HepG2 (cell line): ENCODE results near the gene RBM47. TPM values are rescaled to one million over a fixed set of nuclear protein-coding genes. Genes with fewer than 3 reads are reported as not detected.

Experiments
- GTF2F1 ChIP-seq: fragments of 150-350 bp; IDR thresholded peaks from 2 replicates; pipeline ENCODE4 v1.6.1; 2014; ENCODE audit warnings: low read length
- HDAC6 ChIP-seq: fragments of 200-600 bp; sonication (generic); IDR thresholded peaks from 2 replicates; pipeline ENCODE4 v1.7.0; 2017; ENCODE audit warnings: mild to moderate bottlenecking, antibody characterized with exemption, low read length, low read depth
- KAT8 ChIP-seq: IDR thresholded peaks from 2 replicates; pipeline ENCODE4 v1.6.1; 2016; ENCODE audit warnings: missing genetic modification reagents, missing compliant biosample characterization
- NONO ChIP-seq, 2 experiments: fragments of 450-650 bp in 1 of 2; sonication (generic) in 1 of 2; formaldehyde crosslinking in 1 of 2; IDR thresholded peaks in 1 of 2; conservative IDR thresholded peaks in 1 of 2; 2 replicates each; pipeline versions ENCODE4 v1.6.1 to v1.8.0; 2017 to 2022; ENCODE audit warnings: mild to moderate bottlenecking in 1 of 2, missing genetic modification reagents in 1 of 2, moderate library complexity in 1 of 2
- NPAS2 ChIP-seq: sonication (generic); formaldehyde crosslinking; IDR thresholded peaks from 2 replicates; pipeline ENCODE4 v1.8.0; 2022; ENCODE audit warnings: mild to moderate bottlenecking, missing genetic modification reagents, borderline replicate concordance
- RBFOX2 ChIP-seq: fragments of 200-400 bp; formaldehyde crosslinking; IDR thresholded peaks from 2 replicates; pipeline ENCODE4 v1.6.1; 2017; ENCODE audit warnings: low read depth, mild to moderate bottlenecking, low read length
- SAP130 ChIP-seq: IDR thresholded peaks from 2 replicates; pipeline ENCODE4 v1.6.1; 2016; ENCODE audit warnings: low read depth
- SIX1 ChIP-seq: sonication (generic); formaldehyde crosslinking; IDR thresholded peaks from 2 replicates; pipeline ENCODE4 v1.4.0; 2020; ENCODE audit warnings: missing genetic modification reagents, borderline replicate concordance
- SP2 ChIP-seq: sonication (generic); formaldehyde crosslinking; IDR thresholded peaks from 2 replicates; pipeline ENCODE4 v1.5.1; 2020; ENCODE audit warnings: mild to moderate bottlenecking, missing genetic modification reagents
- ZNF225 ChIP-seq: sonication (generic); formaldehyde crosslinking; IDR thresholded peaks from 2 replicates; pipeline ENCODE4 v1.4.0; 2020; ENCODE audit warnings: mild to moderate bottlenecking, missing genetic modification reagents
- ZNF530 ChIP-seq: sonication (generic); formaldehyde crosslinking; IDR thresholded peaks from 2 replicates; pipeline ENCODE4 v1.5.0; 2020; ENCODE audit warnings: low read depth, mild to moderate bottlenecking, missing genetic modification reagents
- ZNF562 ChIP-seq: sonication (generic); formaldehyde crosslinking; IDR thresholded peaks from 2 replicates; pipeline ENCODE4 v1.8.0; 2022; ENCODE audit warnings: missing genetic modification reagents, borderline replicate concordance
- ZNF737 ChIP-seq: sonication (generic); formaldehyde crosslinking; IDR thresholded peaks from 2 replicates; pipeline ENCODE4 v1.5.0; 2020; ENCODE audit warnings: missing genetic modification reagents, mild to moderate bottlenecking, borderline replicate concordance
- ZNF782 ChIP-seq: sonication (generic); formaldehyde crosslinking; IDR thresholded peaks from 2 replicates; pipeline ENCODE4 v1.4.0; 2020; ENCODE audit warnings: missing genetic modification reagents, mild to moderate bottlenecking, borderline replicate concordance
- ZNF792 ChIP-seq: IDR thresholded peaks from 2 replicates; pipeline ENCODE4 v1.6.1; 2016
- polyA plus RNA-seq, 8 experiments: library from polyadenylated mRNA; depleted of rRNA in 3 of 8; stranded (reverse) in 7 of 8; unstranded in 1 of 8; fragments of >200 nt; fragmentation: Illumina TruSeq in 4 of 8; extraction: Trizol in 4 of 8; gene quantifications; 2 replicates each; pipeline versions ENCODE4 v1.2.1 to v1.2.3, GENCODE V29; 2011 to 2016; ENCODE audit warnings: low read depth in 4 of 8, missing spikeins in 1 of 8, mixed read lengths in 1 of 8; ENCODE audit not compliant: insufficient read depth in 1 of 8
- total RNA-seq, 5 experiments: library from RNA; depleted of rRNA; stranded (reverse); fragments of >200 nt; fragmentation: Illumina TruSeq; extraction: Trizol; gene quantifications; 2 replicates each; pipeline ENCODE4 v1.2.3, GENCODE V29; 2016; ENCODE audit warnings: low read depth in 1 of 5
- TF ChIP-seq, protein P1 (sequence below): sonication (generic); formaldehyde crosslinking; IDR thresholded peaks from 2 replicates; pipeline ENCODE4 v1.8.0; 2022; ENCODE audit warnings: low read depth, missing genetic modification reagents
- TF ChIP-seq, protein P2 (sequence below): sonication (generic); formaldehyde crosslinking; IDR thresholded peaks from 2 replicates; pipeline ENCODE4 v1.4.0; 2020; ENCODE audit warnings: missing genetic modification reagents
- TF ChIP-seq, protein P3 (sequence below): sonication (generic); IDR thresholded peaks from 2 replicates; pipeline ENCODE4 v1.6.1; 2016; ENCODE audit warnings: low read depth, borderline replicate concordance
- TF ChIP-seq, protein P4 (sequence below): sonication (generic); formaldehyde crosslinking; IDR thresholded peaks from 2 replicates; pipeline ENCODE4 v1.4.0; 2020; ENCODE audit warnings: missing genetic modification reagents

Gene RBM47
- total and polyA plus RNA-seq, 2 of the 13 experiments (the other 11 are each of a cell fraction or from before 2014, with no cell fraction given), result 1.2 to 2.5 TPM

DNA sequence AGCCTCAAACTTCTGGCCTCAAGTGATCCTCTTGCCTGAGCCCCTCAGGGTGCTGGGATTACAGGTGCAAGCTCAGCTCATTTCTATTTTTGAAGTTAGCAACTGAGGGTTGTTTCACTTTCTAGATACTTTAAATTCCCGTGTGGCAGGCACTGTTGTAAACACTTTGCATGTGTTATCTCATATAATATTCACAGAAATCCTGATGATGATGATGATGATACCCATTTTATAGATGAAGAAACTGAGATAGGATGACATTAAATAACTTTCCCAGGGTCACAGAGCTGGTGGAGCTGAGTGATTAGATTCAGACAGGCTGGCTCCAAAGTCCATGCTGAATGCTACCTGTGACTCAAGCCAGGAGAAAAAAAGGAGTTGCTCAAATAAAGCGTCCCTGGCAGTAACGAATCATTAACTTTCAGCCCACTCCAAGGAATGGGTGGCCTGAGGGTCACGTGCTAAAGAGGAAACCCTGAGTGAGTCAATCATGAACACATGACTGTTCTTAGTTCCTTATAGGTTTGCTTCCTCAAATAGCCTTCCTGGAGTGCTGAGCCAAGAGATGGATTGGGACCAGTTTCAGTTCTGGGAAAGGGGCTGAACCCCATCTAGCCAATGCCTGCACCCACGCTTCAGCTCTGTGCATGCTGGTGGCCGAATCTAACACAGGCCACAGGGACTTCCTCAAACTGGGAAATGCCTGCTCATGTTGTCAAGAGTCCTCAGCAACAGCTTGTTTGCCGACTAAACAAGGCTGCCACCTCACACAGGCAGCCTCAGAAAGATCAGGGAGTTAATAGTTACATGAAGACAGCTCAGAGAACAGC is 52.8 kb downstream of the RBM47 start (continued):
- TF ChIP-seq, protein P1, sequence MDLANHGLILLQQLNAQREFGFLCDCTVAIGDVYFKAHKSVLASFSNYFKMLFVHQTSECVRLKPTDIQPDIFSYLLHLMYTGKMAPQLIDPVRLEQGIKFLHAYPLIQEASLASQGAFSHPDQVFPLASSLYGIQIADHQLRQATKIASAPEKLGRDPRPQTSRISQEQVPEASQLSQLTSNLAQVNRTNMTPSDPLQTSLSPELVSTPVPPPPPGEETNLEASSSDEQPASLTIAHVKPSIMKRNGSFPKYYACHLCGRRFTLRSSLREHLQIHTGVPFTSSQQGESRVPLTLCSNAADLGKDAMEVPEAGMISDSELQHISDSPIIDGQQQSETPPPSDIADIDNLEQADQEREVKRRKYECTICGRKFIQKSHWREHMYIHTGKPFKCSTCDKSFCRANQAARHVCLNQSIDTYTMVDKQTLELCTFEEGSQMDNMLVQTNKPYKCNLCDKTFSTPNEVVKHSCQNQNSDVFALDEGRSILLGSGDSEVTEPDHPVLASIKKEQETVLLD (CRISPR knock-in tag), result no peak
- TF ChIP-seq RBFOX2 (peak; percentile 50), ZNF737 (CRISPR knock-in tag) (peak; percentile 39; the same call in 1 of the 2 replicates), ZNF782 (CRISPR knock-in tag) (no peak), ZNF562 (CRISPR knock-in tag) (no peak), NPAS2 (no peak), GTF2F1 (no peak), SAP130 (CRISPR knock-in tag) (peak; percentile 79), HDAC6 (no peak), SIX1 (CRISPR knock-in tag) (no peak; the same call in 1 of the 2 replicates), KAT8 (CRISPR knock-in tag) (peak; percentile 82; the same call in 1 of the 2 replicates), ZNF225 (no peak), SP2 (CRISPR knock-in tag) (no peak), ZNF530 (no peak), ZNF792 (CRISPR knock-in tag) (no peak), NONO (IDR thresholded peaks at IDR 0.05) (no peak), NONO (CRISPR knock-in tag; conservative IDR thresholded peaks at IDR 0.05) (no peak)
- TF ChIP-seq, protein P2, sequence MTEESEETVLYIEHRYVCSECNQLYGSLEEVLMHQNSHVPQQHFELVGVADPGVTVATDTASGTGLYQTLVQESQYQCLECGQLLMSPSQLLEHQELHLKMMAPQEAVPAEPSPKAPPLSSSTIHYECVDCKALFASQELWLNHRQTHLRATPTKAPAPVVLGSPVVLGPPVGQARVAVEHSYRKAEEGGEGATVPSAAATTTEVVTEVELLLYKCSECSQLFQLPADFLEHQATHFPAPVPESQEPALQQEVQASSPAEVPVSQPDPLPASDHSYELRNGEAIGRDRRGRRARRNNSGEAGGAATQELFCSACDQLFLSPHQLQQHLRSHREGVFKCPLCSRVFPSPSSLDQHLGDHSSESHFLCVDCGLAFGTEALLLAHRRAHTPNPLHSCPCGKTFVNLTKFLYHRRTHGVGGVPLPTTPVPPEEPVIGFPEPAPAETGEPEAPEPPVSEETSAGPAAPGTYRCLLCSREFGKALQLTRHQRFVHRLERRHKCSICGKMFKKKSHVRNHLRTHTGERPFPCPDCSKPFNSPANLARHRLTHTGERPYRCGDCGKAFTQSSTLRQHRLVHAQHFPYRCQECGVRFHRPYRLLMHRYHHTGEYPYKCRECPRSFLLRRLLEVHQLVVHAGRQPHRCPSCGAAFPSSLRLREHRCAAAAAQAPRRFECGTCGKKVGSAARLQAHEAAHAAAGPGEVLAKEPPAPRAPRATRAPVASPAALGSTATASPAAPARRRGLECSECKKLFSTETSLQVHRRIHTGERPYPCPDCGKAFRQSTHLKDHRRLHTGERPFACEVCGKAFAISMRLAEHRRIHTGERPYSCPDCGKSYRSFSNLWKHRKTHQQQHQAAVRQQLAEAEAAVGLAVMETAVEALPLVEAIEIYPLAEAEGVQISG (CRISPR knock-in tag), result peak; percentile 37; the same call in 1 of the 2 replicates
- TF ChIP-seq, protein P3, sequence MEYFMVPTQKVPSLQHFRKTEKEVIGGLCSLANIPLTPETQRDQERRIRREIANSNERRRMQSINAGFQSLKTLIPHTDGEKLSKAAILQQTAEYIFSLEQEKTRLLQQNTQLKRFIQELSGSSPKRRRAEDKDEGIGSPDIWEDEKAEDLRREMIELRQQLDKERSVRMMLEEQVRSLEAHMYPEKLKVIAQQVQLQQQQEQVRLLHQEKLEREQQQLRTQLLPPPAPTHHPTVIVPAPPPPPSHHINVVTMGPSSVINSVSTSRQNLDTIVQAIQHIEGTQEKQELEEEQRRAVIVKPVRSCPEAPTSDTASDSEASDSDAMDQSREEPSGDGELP, result no peak; the same call in 1 of the 2 replicates
- TF ChIP-seq, protein P4, sequence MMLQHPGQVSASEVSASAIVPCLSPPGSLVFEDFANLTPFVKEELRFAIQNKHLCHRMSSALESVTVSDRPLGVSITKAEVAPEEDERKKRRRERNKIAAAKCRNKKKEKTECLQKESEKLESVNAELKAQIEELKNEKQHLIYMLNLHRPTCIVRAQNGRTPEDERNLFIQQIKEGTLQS, result no peak
